Osteocyte (in vitro differentiated cells): ENCODE data around the gene NLGN2. TPM values are rescaled to one million over a fixed set of nuclear protein-coding genes. Genes with fewer than 3 reads are reported as not detected.

Experiments
- DNase-seq: peaks from one replicate; pipeline ENCODE4 v3.0.0; 2021; ENCODE audit warnings: mixed read lengths; ENCODE audit not compliant: unreplicated experiment; ENCODE audit errors: extremely low spot score
- H3K27ac Mint-ChIP-seq: one replicate; pipeline ENCODE4 v1.8.0; 2021; ENCODE audit warnings: mild to moderate bottlenecking, mixed read lengths; ENCODE audit not compliant: unreplicated experiment
- H3K27me3 Mint-ChIP-seq: one replicate; pipeline ENCODE4 v1.8.0; 2021; ENCODE audit warnings: mixed read lengths; ENCODE audit not compliant: unreplicated experiment
- H3K36me3 Mint-ChIP-seq: one replicate; pipeline ENCODE4 v1.8.0; 2021; ENCODE audit warnings: mixed read lengths; ENCODE audit not compliant: unreplicated experiment
- H3K4me1 Mint-ChIP-seq: one replicate; pipeline ENCODE4 v1.8.0; 2021; ENCODE audit warnings: mixed read lengths; ENCODE audit not compliant: unreplicated experiment
- H3K4me3 Mint-ChIP-seq: one replicate; pipeline ENCODE4 v1.8.0; 2021; ENCODE audit warnings: mild to moderate bottlenecking, moderate library complexity, mixed read lengths; ENCODE audit not compliant: unreplicated experiment
- H3K9me3 Mint-ChIP-seq: one replicate; pipeline ENCODE4 v1.8.0; 2021; ENCODE audit warnings: mixed read lengths; ENCODE audit not compliant: unreplicated experiment
- CTCF ChIP-seq: fragments of 200-600 bp; sonication (generic); IDR thresholded peaks from 2 replicates; pipeline ENCODE4 v1.5.0; 2021; ENCODE audit warnings: antibody characterized with exemption, mild to moderate bottlenecking, moderate library complexity
- total RNA-seq: library from RNA; stranded (reverse); gene quantifications from 2 replicates; pipeline ENCODE4 v1.2.1, GENCODE V29; 2021

Gene NLGN2
- total RNA-seq, 1 donor from 2014 or later: 56.8 TPM

DNA sequence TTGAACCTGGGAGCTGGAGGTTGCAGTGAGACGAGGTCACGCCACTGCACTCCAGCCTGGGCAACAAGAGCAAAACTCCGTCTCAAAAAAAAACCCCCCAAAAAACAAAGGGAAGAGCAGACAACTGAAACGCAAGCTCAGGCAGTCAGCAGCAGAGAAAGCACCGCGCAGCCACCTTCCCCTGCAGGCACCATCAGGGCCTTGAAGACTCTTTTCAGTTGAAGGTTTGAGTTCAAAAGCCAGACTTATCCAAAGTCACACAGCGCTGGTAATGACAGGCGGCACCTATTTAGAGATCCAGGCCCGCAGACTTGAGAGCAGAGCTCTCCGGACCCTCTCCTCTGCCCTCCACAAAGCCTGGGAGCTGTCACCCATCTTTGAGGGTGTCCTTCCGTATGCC, 60.6 kb downstream of the NLGN2 start:
- H3K27ac Mint-ChIP-seq: no peak overlapping the region

DNA sequence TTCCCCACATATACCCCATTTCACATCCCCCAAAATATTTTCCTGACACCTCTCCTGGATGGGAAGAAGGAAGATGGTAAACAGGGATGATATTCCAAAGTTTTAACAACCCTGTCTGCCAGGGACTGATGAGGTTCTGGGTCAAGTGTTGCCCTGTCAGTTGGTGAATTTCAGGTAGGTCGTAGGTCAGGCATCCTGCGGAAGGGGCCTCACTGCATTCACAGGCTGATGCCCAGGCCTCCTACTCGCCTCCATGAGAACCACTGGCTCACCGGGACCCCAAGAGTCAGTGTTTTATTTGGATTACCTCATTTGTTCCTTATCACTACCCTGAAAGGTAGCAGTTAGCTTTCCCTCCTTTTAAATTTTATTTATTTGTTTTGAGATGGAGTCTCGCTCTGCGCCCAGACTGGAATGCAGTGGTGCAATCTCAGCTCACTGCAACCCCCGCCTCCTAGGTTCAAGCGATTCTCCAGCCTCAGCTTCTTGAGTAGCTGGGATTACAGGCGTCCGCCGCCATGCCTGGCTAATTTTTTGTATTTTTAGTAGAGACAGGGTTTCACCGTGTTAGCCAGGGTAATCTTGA, 61.3 kb downstream of the NLGN2 start:
- no peak for TF ChIP-seq CTCF
- Mint-ChIP-seq H3K9me3 (no peaks in the 10 kb centered on the region), H3K27me3 (no peaks in the 10 kb centered on the region), H3K4me3 (no peak overlapping the region), H3K36me3 (peaks cover 9% of the 10 kb centered on the region), H3K4me1 (peaks cover 2% of the 10 kb centered on the region), H3K27ac (no peak overlapping the region)
- no peak for DNase-seq

More for the DNA sequence above, 60.6 kb downstream of the NLGN2 start:
- H3K4me1 Mint-ChIP-seq: peaks cover 2% of the 10 kb centered on the region
- H3K36me3 Mint-ChIP-seq: peaks cover 12% of the 10 kb centered on the region
- no peaks in the 10 kb centered on the region for H3K27me3 Mint-ChIP-seq
- no peak for TF ChIP-seq CTCF
- DNase-seq: no peak
- no peak overlapping the region for H3K4me3 Mint-ChIP-seq
- H3K9me3 Mint-ChIP-seq: no peaks in the 10 kb centered on the region

Other genes starting within 250 kb of the NLGN2 start
- 1.6 and 2.4 TPM in 2 replicates for gene ASGR1, start 228.5 kb upstream of the NLGN2 start, total RNA-seq
- 32.6 and 38.5 TPM in 2 replicates for gene DLG4, start 188.0 kb upstream of the NLGN2 start, total RNA-seq
- gene ACADVL, start 187.9 kb upstream of the NLGN2 start, total RNA-seq: 302 and 354 TPM in 2 replicates
- 87.7 and 99.7 TPM in 2 replicates for gene DVL2, start 173.3 kb upstream of the NLGN2 start, total RNA-seq
- gene PHF23, start 168.4 kb upstream of the NLGN2 start, total RNA-seq: 51.6 and 54.7 TPM in 2 replicates
- 642 TPM in 2 replicates for gene GABARAP, start 165.4 kb upstream of the NLGN2 start, total RNA-seq
- gene CTDNEP1, start 156.1 kb upstream of the NLGN2 start, total RNA-seq: 145 and 151 TPM in 2 replicates
- gene ELP5, start 155.6 kb upstream of the NLGN2 start, total RNA-seq: 30.2 and 37.6 TPM in 2 replicates
- 0.27 and 0.89 TPM in 2 replicates for gene CLDN7, start 145.4 kb upstream of the NLGN2 start, total RNA-seq
- gene SLC2A4, start 126.1 kb upstream of the NLGN2 start, total RNA-seq: 0.59 and 0.63 TPM in 2 replicates
- 0.40 TPM in 1 of 2 replicates, not detected in the other for gene YBX2, start 113.2 kb upstream of the NLGN2 start, total RNA-seq
- gene EIF5A, start 100.2 kb upstream of the NLGN2 start, total RNA-seq: 352 and 359 TPM in 2 replicates
- 54.9 and 61.9 TPM in 2 replicates for gene GPS2, start 92.5 kb upstream of the NLGN2 start, total RNA-seq
- 38.0 and 45.1 TPM in 2 replicates for gene NEURL4, start 78.5 kb upstream of the NLGN2 start, total RNA-seq
- gene ACAP1, start 71.3 kb upstream of the NLGN2 start, total RNA-seq: 2.0 and 4.2 TPM in 2 replicates
- gene KCTD11, start 55.7 kb upstream of the NLGN2 start, total RNA-seq: 12.7 and 13.3 TPM in 2 replicates
- not detected in 2 replicates for gene TMEM95, start 52.7 kb upstream of the NLGN2 start, total RNA-seq
- gene TNK1, start 26.8 kb upstream of the NLGN2 start, total RNA-seq: not detected in 2 replicates
- 73.9 and 81.4 TPM in 2 replicates for gene PLSCR3, start 13.3 kb upstream of the NLGN2 start, total RNA-seq
- gene TMEM256, start 3.7 kb upstream of the NLGN2 start, total RNA-seq: 40.7 and 45.9 TPM in 2 replicates
- gene SPEM1, start 12.5 kb downstream of the NLGN2 start, total RNA-seq: not detected in 2 replicates
- gene SPEM2, start 17.8 kb downstream of the NLGN2 start, total RNA-seq: not detected in 2 replicates
- not detected in 2 replicates for gene SPEM3, start 21.0 kb downstream of the NLGN2 start, total RNA-seq
- gene TMEM102, start 27.6 kb downstream of the NLGN2 start, total RNA-seq: 6.4 and 6.7 TPM in 2 replicates
- gene FGF11, start 31.7 kb downstream of the NLGN2 start, total RNA-seq: 1.3 and 1.5 TPM in 2 replicates
- gene CHRNB1, start 37.2 kb downstream of the NLGN2 start, total RNA-seq: 9.3 and 11.0 TPM in 2 replicates
- 47.9 and 49.7 TPM in 2 replicates for gene ZBTB4, start 71.8 kb downstream of the NLGN2 start, total RNA-seq
- not detected in 2 replicates for gene SLC35G6, start 73.6 kb downstream of the NLGN2 start, total RNA-seq
- 148 and 149 TPM in 2 replicates for gene POLR2A, start 76.5 kb downstream of the NLGN2 start, total RNA-seq
- 14.6 and 15.0 TPM in 2 replicates for gene TNFSF12, start 141.2 kb downstream of the NLGN2 start, total RNA-seq
- gene TNFSF13, start 150.9 kb downstream of the NLGN2 start, total RNA-seq: 1.3 and 1.5 TPM in 2 replicates
- gene SENP3, start 154.1 kb downstream of the NLGN2 start, total RNA-seq: 52.5 and 53.7 TPM in 2 replicates
- 1.1 TPM in 2 replicates for gene CD68, start 171.8 kb downstream of the NLGN2 start, total RNA-seq
- gene MPDU1, start 176.0 kb downstream of the NLGN2 start, total RNA-seq: 34.2 and 42.2 TPM in 2 replicates
- gene SOX15, start 182.2 kb downstream of the NLGN2 start, total RNA-seq: 0.78 TPM in 2 replicates
- gene FXR2, start 207.1 kb downstream of the NLGN2 start, total RNA-seq: 48.7 and 50.7 TPM in 2 replicates
- 134 and 135 TPM in 2 replicates for gene SAT2, start 220.0 kb downstream of the NLGN2 start, total RNA-seq
- 0.97 and 1.4 TPM in 2 replicates for gene SHBG, start 222.3 kb downstream of the NLGN2 start, total RNA-seq
- gene ATP1B2, start 243.1 kb downstream of the NLGN2 start, total RNA-seq: 2.4 and 3.0 TPM in 2 replicates